NB4 (cell line): ENCODE results near the gene VPS8.
A peak's percentile ranks its signal among the peaks of the same experiment; 100 is the strongest.

Experiments
- DNase-seq: peaks from one replicate; pipeline ENCODE4 v3.0.0; 2010; ENCODE audit warnings: low read depth
- H3K4me3 ChIP-seq: one replicate; pipeline ENCODE4 v1.5.1; 2011; ENCODE audit warnings: mild to moderate bottlenecking, low read depth, low read length, moderate library complexity
- MYC ChIP-seq: IDR thresholded peaks from 2 replicates; pipeline ENCODE4 v1.6.1; 2011; ENCODE audit warnings: low read depth, low read length
- POLR2A ChIP-seq: IDR thresholded peaks from 2 replicates; pipeline ENCODE4 v1.6.1; 2011; ENCODE audit warnings: mild to moderate bottlenecking; ENCODE audit not compliant: insufficient read length; ENCODE audit errors: extremely low read depth
- TF ChIP-seq, protein P1 (sequence below): IDR thresholded peaks from 2 replicates; pipeline ENCODE4 v1.6.1; 2011; ENCODE audit warnings: low read depth, low read length
- TF ChIP-seq, protein P2 (sequence below): IDR thresholded peaks from one replicate; pipeline ENCODE4 v1.5.1; 2012; ENCODE audit warnings: low read depth, low read length

VPS8 gene

DNA sequence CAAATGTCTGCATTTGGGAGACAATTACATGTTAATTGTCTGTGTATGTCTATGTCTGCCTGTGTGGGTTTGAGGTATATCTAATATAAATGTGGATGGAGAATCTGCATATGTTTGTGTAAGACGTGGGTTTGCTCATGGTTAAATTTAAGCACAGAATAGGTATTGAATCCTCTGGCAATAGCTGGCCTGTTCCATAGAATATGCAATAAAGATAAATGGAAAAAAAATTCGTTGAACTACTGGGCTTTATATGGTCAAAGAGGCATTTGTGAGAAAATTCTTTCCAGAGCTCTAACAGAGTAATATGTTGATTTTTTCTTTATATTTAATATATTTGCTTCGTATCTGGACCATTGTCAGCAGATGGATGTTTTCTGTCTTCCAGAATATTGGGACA, 1.4 kb downstream of the VPS8 start:
- peak overlapping the region; percentile 92 for H3K4me3 ChIP-seq
- no peak for DNase-seq
- TF ChIP-seq, protein P1, sequence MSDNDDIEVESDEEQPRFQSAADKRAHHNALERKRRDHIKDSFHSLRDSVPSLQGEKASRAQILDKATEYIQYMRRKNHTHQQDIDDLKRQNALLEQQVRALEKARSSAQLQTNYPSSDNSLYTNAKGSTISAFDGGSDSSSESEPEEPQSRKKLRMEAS: no peak
- TF ChIP-seq POLR2A: no peak

DNA sequence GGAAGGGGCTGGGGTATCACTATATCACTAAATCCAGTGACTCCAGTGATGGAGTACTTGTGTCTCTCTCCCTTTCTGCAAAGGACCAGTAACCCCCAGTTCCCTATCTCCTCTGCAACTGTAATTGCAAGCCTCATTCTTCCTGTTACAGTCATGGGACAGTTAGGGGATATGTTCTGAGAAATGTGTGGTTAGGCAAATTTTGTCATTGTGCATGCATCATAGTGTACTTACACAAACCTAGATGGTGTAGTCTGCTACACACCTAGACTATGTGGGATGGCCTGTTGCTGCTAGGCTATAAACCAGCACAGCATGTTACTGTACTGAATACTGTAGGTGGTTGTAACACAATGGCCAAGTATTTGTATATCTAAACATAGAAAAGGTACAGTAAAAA, 2.2 kb downstream of the VPS8 start:
- DNase-seq: peak; percentile 26
- no peak overlapping the region for H3K4me3 ChIP-seq
- TF ChIP-seq MYC (no peak), POLR2A (no peak)
- TF ChIP-seq, protein P1: no peak
- TF ChIP-seq, protein P2, sequence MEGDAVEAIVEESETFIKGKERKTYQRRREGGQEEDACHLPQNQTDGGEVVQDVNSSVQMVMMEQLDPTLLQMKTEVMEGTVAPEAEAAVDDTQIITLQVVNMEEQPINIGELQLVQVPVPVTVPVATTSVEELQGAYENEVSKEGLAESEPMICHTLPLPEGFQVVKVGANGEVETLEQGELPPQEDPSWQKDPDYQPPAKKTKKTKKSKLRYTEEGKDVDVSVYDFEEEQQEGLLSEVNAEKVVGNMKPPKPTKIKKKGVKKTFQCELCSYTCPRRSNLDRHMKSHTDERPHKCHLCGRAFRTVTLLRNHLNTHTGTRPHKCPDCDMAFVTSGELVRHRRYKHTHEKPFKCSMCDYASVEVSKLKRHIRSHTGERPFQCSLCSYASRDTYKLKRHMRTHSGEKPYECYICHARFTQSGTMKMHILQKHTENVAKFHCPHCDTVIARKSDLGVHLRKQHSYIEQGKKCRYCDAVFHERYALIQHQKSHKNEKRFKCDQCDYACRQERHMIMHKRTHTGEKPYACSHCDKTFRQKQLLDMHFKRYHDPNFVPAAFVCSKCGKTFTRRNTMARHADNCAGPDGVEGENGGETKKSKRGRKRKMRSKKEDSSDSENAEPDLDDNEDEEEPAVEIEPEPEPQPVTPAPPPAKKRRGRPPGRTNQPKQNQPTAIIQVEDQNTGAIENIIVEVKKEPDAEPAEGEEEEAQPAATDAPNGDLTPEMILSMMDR: no peak

DNA sequence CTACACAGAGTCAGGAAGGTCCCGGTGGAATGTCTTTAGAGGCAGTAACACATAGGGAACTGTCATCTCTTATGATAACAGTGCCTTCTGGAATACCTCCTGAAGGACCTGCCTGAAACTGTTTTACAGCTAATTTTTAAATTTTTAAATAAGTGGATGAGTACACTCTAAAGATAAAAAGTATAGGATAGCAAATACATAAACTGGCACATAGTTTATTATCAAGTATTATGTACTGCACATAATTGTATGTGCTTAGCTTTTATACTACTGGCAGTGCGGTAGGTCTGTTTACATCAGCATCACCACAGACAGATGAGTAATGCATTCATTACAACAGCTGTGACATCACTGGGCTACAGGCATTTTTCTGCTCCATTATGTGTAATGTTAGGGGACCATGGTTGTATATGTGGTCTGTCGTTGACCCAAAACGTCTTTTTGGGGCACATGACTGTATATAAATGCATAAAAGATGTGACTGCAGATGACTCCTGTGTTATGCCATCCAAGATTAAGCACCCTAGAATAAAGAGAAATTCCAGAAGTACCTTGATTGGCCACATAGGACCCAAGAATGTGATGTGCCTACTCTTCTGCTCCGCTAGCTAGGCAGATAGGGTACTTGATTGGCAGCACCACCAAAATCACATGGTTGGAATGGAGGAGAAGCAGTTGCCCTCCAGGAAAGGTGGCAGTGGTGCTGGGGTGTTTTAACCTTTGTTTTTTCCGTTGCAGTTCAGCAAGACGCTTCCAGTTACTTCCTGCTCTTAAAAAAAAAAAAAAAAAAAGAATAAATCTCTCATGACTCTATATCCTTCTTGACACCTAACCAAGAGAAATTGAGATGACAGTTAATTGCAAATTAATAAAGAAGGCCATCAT, 3.3 kb downstream of the VPS8 start:
- peak; percentile 21 for DNase-seq
- TF ChIP-seq, protein P2: no peak
- TF ChIP-seq MYC: no peak
- no peak for TF ChIP-seq POLR2A
- TF ChIP-seq, protein P1: no peak
- no peak overlapping the region for H3K4me3 ChIP-seq

DNA sequence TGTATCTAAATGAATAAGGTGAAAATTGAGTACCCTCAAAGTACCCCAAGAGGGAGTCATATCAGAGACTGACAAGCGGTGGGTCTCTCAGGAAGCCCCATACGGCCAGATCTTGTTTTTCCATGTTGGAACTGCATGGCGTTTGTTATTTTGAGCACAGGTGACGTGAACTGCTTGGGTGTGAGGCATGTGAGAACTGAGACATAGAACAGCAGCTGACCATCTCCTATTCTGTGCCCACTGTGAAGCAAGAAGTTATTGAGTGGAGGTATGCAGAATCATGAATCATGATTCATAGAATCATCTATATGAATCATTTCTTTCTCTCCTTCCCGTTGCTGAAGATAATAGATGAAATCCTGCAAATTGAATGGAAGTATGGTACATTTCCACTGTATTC, 4.6 kb downstream of the VPS8 start:
- no peak overlapping the region for H3K4me3 ChIP-seq
- no peak for DNase-seq
- TF ChIP-seq, protein P2: no peak
- TF ChIP-seq MYC (no peak), POLR2A (no peak)
- TF ChIP-seq, protein P1: no peak

DNA sequence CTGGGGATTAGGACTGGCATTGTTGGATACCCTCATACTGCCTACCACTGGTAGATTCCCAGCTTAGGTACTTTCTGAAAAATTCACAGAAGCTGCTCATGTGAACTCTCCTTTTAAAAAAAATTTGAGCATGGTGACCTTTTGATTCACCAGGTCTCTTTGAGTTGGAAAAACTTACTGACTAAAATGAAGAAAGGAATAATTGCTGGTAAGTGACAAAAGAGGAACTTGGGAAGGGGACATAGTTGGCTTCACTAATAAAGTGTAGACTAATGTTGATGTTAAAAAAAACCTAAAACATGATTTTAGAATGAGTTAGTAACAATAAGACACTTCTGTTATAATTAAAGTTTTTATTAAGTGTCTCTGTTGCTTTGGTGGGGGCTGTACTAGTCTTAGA, 8.6 kb downstream of the VPS8 start:
- TF ChIP-seq POLR2A: no peak
- TF ChIP-seq, protein P2: no peak
- TF ChIP-seq MYC: no peak
- TF ChIP-seq, protein P1: no peak
- no peak overlapping the region for H3K4me3 ChIP-seq
- no peak for DNase-seq

DNA sequence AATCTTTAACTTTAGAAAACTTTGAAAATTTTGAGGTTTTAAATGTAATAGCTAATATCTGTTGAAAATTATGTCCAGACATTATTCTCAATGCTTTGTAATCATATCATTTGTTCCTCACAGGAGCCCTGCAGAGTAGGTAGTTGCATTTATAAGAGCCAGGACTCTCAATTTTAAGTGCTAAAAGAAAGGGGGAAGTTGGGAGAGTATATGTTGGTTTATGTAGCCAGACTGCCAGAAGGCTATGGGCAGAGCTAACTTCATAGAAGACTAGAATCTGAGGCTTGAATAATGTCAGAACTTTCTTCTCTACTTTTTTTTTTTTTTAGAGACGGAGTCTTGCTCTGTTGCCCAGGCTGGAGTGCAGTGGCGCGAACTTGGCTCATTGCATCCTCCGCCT, 9.1 kb downstream of the VPS8 start:
- no peak overlapping the region for H3K4me3 ChIP-seq
- TF ChIP-seq, protein P1: no peak
- TF ChIP-seq MYC (no peak), POLR2A (no peak)
- TF ChIP-seq, protein P2: no peak
- no peak for DNase-seq
